ENCODE results near the gene UBE2J1. TPM values are rescaled to one million over a fixed set of nuclear protein-coding genes. Genes with fewer than 3 reads are reported as not detected.

The UBE2J1 gene
- total and polyA plus RNA-seq, 7 experiments from 2014 or later = 18.8 to 47.7 (median 27.7) TPM

GRCh38 chr6:89392823-89393222 is 40.3 kb upstream of the UBE2J1 start:
- no peak overlapping the region for H3K4me3 Mint-ChIP-seq
- Histone ChIP-seq H3K4me3 (ENCODE audit: low read length) (no peak overlapping the region), H3K27ac (ENCODE audit: low read depth, low read length) (no peak overlapping the region), H3K9me3 (ENCODE audit: control insufficient read depth in 2 of 3, low read length in 3 of 3) (no peaks in the 10 kb centered on the region), H3K36me3 (ENCODE audit: control insufficient read depth in 2 of 3, insufficient read depth in 3 of 3, low read length in 3 of 3) (no peaks in the 10 kb centered on the region), H3K4me1 (ENCODE audit: control insufficient read depth in 2 of 2, insufficient read depth in 2 of 2, low read length in 2 of 2) (no peaks in the 10 kb centered on the region), H3K27me3 (ENCODE audit: control insufficient read depth in 2 of 2, insufficient read depth in 2 of 2, low read length in 2 of 2) (no peaks in the 10 kb centered on the region)
- peaks cover 0 to 14% (median 0%) of the 10 kb centered on the region in 5 donors for H3K27me3 Mint-ChIP-seq
- DNase-seq (no peak), ATAC-seq (no peak)
- no peak overlapping the region for H3K27ac Mint-ChIP-seq
- intact Hi-C loops (cut with micrococcal nuclease) = no loop called here
- ChIA-PET POLR2A (no interaction called here), CTCF (no interaction called here)
- H3K4me1 Mint-ChIP-seq = peaks cover 0 to 4% (median 0%) of the 10 kb centered on the region in 7 donors
- H3K36me3 Mint-ChIP-seq = peaks cover 10 to 12% (median 11%) of the 10 kb centered on the region in 5 donors
- H3K9me3 Mint-ChIP-seq = peaks cover 4 to 13% (median 8%) of the 10 kb centered on the region in 11 donors

GRCh38 chr6:89388846-89389245 is 36.3 kb upstream of the UBE2J1 start:
- Mint-ChIP-seq H3K36me3 (peaks cover 9 to 20% (median 13%) of the 10 kb centered on the region in 5 donors), H3K9me3 (peaks cover 4 to 11% (median 5%) of the 10 kb centered on the region in 11 donors), H3K27ac (no peak overlapping the region), H3K4me1 (peaks cover 0 to 4% (median 0%) of the 10 kb centered on the region in 7 donors), H3K27me3 (peaks cover 0 to 8% (median 0%) of the 10 kb centered on the region in 5 donors), H3K4me3 (no peak overlapping the region)
- DNase-seq (no peak), ATAC-seq (no peak)
- Histone ChIP-seq H3K36me3 (ENCODE audit: control insufficient read depth in 2 of 3, insufficient read depth in 3 of 3, low read length in 3 of 3) (no peaks in the 10 kb centered on the region), H3K4me1 (ENCODE audit: control insufficient read depth in 2 of 2, insufficient read depth in 2 of 2, low read length in 2 of 2) (no peaks in the 10 kb centered on the region), H3K4me3 (ENCODE audit: low read length) (no peak overlapping the region), H3K27me3 (ENCODE audit: control insufficient read depth in 2 of 2, insufficient read depth in 2 of 2, low read length in 2 of 2) (no peaks in the 10 kb centered on the region), H3K27ac (ENCODE audit: low read depth, low read length) (no peak overlapping the region), H3K9me3 (ENCODE audit: control insufficient read depth in 2 of 3, low read length in 3 of 3) (no peaks in the 10 kb centered on the region)
- intact Hi-C loops (cut with micrococcal nuclease) = no loop called here
- ChIA-PET CTCF (no interaction called here), POLR2A (no interaction called here)

- CTCF ChIA-PET = interaction anchor here (0.8 kb wide), 1 partner anchor 29 kb away, joined by 3 read pairs; no protein-coding TSS in a partner anchor
- Mint-ChIP-seq H3K27me3 (no peaks in the 10 kb centered on the region), H3K9me3 (peaks cover 0 to 2% (median 0%) of the 10 kb centered on the region in 11 donors), H3K27ac (no peak overlapping the region), H3K36me3 (peaks cover 0 to 9% (median 5%) of the 10 kb centered on the region in 5 donors), H3K4me3 (no peak overlapping the region), H3K4me1 (peaks cover 0 to 1% (median 0%) of the 10 kb centered on the region in 7 donors)
- Histone ChIP-seq H3K27me3 (ENCODE audit: control insufficient read depth in 2 of 2, insufficient read depth in 2 of 2, low read length in 2 of 2) (no peaks in the 10 kb centered on the region), H3K4me3 (ENCODE audit: low read length) (no peak overlapping the region), H3K4me1 (ENCODE audit: control insufficient read depth in 2 of 2, insufficient read depth in 2 of 2, low read length in 2 of 2) (no peaks in the 10 kb centered on the region), H3K27ac (ENCODE audit: low read depth, low read length) (no peak overlapping the region), H3K36me3 (ENCODE audit: control insufficient read depth in 2 of 3, insufficient read depth in 3 of 3, low read length in 3 of 3) (no peaks in the 10 kb centered on the region), H3K9me3 (ENCODE audit: control insufficient read depth in 2 of 3, low read length in 3 of 3) (no peaks in the 10 kb centered on the region)
- no peak for DNase-seq
- ATAC-seq = no peak
- intact Hi-C loops (cut with micrococcal nuclease) = no loop called here
- POLR2A ChIA-PET = no interaction called here
These were observed 35.1 kb upstream of the UBE2J1 start for GRCh38 chr6:89387516-89388201.

GRCh38 chr6:89386917-89387491 is 34.5 kb upstream of the UBE2J1 start:
- H3K36me3 Mint-ChIP-seq = peaks cover 0 to 9% (median 5%) of the 10 kb centered on the region in 5 donors
- ATAC-seq = no peak
- Histone ChIP-seq H3K4me3 (ENCODE audit: low read length) (no peak overlapping the region), H3K4me1 (ENCODE audit: control insufficient read depth in 2 of 2, insufficient read depth in 2 of 2, low read length in 2 of 2) (no peaks in the 10 kb centered on the region), H3K27ac (ENCODE audit: low read depth, low read length) (no peak overlapping the region), H3K27me3 (ENCODE audit: control insufficient read depth in 2 of 2, insufficient read depth in 2 of 2, low read length in 2 of 2) (no peaks in the 10 kb centered on the region), H3K36me3 (ENCODE audit: control insufficient read depth in 2 of 3, insufficient read depth in 3 of 3, low read length in 3 of 3) (no peaks in the 10 kb centered on the region), H3K9me3 (ENCODE audit: control insufficient read depth in 2 of 3, low read length in 3 of 3) (no peaks in the 10 kb centered on the region)
- intact Hi-C loops (cut with micrococcal nuclease) = no loop called here
- H3K4me1 Mint-ChIP-seq = peaks cover 0 to 1% (median 0%) of the 10 kb centered on the region in 7 donors
- H3K4me3 Mint-ChIP-seq = no peak overlapping the region
- H3K9me3 Mint-ChIP-seq = peaks cover 0 to 2% (median 0%) of the 10 kb centered on the region in 11 donors
- ChIA-PET CTCF (no interaction called here), POLR2A (no interaction called here)
- H3K27ac Mint-ChIP-seq = no peak overlapping the region
- DNase-seq = no peak
- no peaks in the 10 kb centered on the region for H3K27me3 Mint-ChIP-seq

GRCh38 chr6:89385846-89386245 is 33.3 kb upstream of the UBE2J1 start:
- H3K36me3 ChIP-seq (ENCODE audit: control insufficient read depth in 2 of 3, insufficient read depth in 3 of 3, low read length in 3 of 3) = no peaks in the 10 kb centered on the region
- H3K27me3 Mint-ChIP-seq = no peaks in the 10 kb centered on the region
- H3K27ac ChIP-seq (ENCODE audit: low read depth, low read length) = no peak overlapping the region
- ATAC-seq = no peak
- no peaks in the 10 kb centered on the region for H3K27me3 ChIP-seq (ENCODE audit: control insufficient read depth in 2 of 2, insufficient read depth in 2 of 2, low read length in 2 of 2)
- intact Hi-C loops (cut with micrococcal nuclease) = no loop called here
- no peak overlapping the region for H3K4me3 ChIP-seq (ENCODE audit: low read length)
- no peak overlapping the region for H3K27ac Mint-ChIP-seq
- DNase-seq = no peak
- ChIA-PET CTCF (no interaction called here), POLR2A (no interaction called here)
- no peak overlapping the region for H3K4me3 Mint-ChIP-seq
- no peaks in the 10 kb centered on the region for H3K9me3 ChIP-seq (ENCODE audit: control insufficient read depth in 2 of 3, low read length in 3 of 3)
- H3K4me1 ChIP-seq (ENCODE audit: control insufficient read depth in 2 of 2, insufficient read depth in 2 of 2, low read length in 2 of 2) = no peaks in the 10 kb centered on the region
- H3K4me1 Mint-ChIP-seq = no peaks in the 10 kb centered on the region
- H3K9me3 Mint-ChIP-seq = no peaks in the 10 kb centered on the region
- peaks cover 0 to 9% (median 5%) of the 10 kb centered on the region in 5 donors for H3K36me3 Mint-ChIP-seq

- H3K9me3 ChIP-seq (ENCODE audit: control insufficient read depth in 2 of 3, low read length in 3 of 3) = no peaks in the 10 kb centered on the region
- no peak overlapping the region for H3K4me3 ChIP-seq (ENCODE audit: low read length)
- ChIA-PET POLR2A (no interaction called here), CTCF (no interaction called here)
- H3K27me3 Mint-ChIP-seq = no peaks in the 10 kb centered on the region
- H3K4me3 Mint-ChIP-seq = no peak overlapping the region
- no peaks in the 10 kb centered on the region for H3K27me3 ChIP-seq (ENCODE audit: control insufficient read depth in 2 of 2, insufficient read depth in 2 of 2, low read length in 2 of 2)
- DNase-seq = no peak
- H3K9me3 Mint-ChIP-seq = no peaks in the 10 kb centered on the region
- H3K27ac ChIP-seq (ENCODE audit: low read depth, low read length) = no peak overlapping the region
- ATAC-seq = no peak
- peaks cover 0 to 9% (median 5%) of the 10 kb centered on the region in 5 donors for H3K36me3 Mint-ChIP-seq
- intact Hi-C loops (cut with micrococcal nuclease) = no loop called here
- H3K4me1 Mint-ChIP-seq = no peaks in the 10 kb centered on the region
- H3K27ac Mint-ChIP-seq = no peak overlapping the region
- H3K4me1 ChIP-seq (ENCODE audit: control insufficient read depth in 2 of 2, insufficient read depth in 2 of 2, low read length in 2 of 2) = no peaks in the 10 kb centered on the region
- H3K36me3 ChIP-seq (ENCODE audit: control insufficient read depth in 2 of 3, insufficient read depth in 3 of 3, low read length in 3 of 3) = no peaks in the 10 kb centered on the region
These were observed 32.7 kb upstream of the UBE2J1 start for GRCh38 chr6:89385156-89385667.
